HG02884 (cell line): ENCODE results near the gene GABPA.
"Not testable (repeated sequence)": the region's sequence is repeated elsewhere in the genome, so short reads cannot be mapped to it uniquely, and the experiment has no call there.

Experiments
- ATAC-seq: cut with Tn5 transposase; IDR thresholded peaks from one replicate; pipeline ENCODE4 v1.9.1; 2021; ENCODE audit warnings: mild to moderate bottlenecking, moderate library complexity; ENCODE audit not compliant: unreplicated experiment

GABPA gene

DNA sequence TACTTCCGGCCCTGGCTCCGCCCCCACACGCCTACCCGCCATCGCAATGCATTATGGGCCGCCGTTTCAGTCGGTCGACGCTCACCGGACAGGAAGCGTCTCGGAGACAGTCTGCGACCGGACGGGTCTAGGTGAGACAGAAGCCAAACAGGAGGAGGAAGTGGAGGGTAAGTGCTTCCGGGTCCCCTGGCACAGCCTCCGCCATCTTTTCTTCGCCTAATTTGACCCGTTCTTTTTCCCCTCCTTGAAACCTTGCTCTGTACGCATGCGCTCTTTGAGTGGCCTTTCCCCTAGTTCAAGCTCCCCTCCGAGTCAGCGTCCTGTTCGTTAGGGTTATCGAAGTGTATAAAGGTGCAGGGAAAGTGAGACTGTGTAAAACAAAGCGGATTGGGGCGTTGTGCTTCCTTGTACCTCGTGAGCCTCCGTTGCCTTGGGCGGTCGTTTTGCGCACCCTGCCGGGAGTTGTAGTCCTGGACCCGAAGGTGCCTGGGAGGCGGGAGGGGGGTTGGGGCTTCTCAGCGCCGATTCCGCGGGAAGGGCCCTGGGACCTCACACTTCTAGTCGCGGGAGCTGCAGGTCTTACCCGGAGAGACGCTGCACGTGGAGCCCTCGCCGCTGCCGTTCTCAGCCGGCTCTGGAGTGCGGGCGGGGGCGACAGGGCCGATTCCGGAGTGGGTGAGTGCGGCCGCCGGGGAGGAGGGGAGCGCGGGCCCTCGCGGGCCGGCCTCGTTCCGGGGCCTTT lies at the start of gene GABPA, which contains the start of gene ATP5PF:
TSS of gene GABPA (plus strand) at position 69 of the 742 bp plus-strand sequence. CDS start 6,627 bp downstream, outside the sequence.
TSS of gene ATP5PF (minus strand) at position 1 of the 742 bp plus-strand sequence. CDS start 5,110 bp downstream, outside the sequence.
- ATAC-seq: peak; percentile 87

DNA sequence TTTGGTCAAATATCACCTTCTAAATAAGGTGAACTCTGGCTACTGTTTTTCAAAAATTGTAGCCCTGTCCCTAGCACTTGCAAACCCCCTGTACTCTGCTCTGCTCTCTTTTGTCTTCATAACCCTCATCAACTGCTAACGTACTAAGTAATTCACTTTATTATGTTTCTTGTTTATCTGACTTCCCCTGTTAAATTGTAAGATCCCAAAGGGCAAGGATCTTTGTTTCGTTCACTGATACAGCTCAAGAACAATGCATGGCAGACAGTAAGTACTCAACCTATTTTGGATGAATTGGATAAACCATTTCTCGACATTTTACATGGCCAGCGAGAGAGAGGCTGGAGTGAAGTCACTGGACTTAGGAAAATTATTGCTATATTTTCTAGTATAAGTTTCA lies 47.0 kb upstream of the GABPA start:
- no peak for ATAC-seq

DNA sequence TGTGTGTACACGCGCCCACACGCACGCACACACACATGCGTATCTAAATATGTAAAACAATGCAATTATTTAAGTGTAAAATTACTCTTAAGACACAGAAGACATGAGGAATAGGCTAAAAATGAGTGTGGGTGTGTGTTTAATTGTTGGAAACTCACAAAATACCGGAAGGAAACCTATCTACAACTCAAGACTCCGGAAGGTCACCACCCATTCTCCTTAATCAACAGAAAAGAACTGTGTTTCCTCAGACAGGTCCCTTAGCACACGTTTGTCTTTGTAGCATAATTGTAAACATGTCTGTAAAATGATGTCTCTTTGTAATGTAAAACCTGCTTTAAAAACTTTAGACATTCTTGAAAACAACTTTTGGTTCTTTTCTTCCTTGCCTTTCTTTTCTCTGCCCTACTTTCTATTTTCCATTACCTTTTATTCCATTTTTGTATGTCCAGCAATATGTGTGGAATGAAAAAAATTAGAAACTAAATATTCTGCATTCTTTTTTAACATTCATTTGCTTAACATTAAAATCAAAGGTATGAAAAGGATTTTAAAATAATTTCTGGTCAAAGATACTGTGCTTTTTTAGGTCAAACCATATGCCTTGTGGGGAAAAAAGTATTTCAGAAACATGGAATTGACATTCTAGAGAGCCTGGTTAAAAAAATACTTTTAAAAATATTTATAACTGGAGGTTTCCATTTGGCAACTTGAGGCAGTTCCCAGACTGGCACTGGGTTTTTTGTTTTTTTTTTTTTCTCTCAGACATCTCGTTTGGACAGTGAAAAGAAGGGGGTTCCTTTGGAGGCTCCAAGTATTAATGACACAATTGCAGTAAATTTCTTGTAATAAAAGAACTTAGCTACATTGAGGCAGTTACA lies 46.3 kb upstream of the GABPA start:
- ATAC-seq: no peak

DNA sequence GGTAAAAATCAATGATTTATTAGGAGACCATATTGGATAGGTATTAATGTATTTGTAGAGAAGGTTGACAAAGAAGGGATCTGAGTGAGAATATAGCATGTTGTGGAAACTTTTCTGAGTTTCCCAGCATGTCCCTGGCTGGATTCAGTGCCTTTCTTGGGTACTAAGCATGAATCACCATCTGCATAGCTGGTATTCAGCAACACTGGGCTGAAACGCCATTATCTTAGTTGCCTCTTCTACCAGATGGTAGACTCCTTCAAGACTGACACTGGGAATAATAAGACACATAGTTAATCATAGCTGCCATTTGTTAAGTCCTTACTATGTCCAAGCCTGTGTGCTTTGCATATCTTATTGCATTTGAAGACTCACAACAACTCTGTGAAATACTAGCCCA lies 45.5 kb upstream of the GABPA start:
- ATAC-seq: no peak

DNA sequence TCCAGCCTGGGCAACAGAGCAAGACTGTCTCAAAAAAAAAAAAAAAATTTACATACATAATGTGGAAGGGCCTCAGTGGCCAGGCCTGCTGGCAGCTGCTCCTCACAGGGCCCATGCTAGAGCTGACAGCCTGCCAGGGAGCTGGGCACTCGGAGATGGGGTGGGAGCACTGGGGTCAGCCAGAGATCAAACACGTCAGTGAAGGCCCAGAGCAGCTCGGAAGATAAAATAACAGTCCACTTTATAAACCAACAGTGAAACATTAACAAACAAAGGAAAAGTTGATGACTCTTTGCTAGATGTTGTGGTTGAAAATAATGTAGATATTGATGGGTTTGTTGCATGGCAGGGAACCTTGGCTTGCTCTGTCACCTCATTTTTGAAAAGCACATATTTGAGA lies 42.8 kb upstream of the GABPA start:
- no peak for ATAC-seq

DNA sequence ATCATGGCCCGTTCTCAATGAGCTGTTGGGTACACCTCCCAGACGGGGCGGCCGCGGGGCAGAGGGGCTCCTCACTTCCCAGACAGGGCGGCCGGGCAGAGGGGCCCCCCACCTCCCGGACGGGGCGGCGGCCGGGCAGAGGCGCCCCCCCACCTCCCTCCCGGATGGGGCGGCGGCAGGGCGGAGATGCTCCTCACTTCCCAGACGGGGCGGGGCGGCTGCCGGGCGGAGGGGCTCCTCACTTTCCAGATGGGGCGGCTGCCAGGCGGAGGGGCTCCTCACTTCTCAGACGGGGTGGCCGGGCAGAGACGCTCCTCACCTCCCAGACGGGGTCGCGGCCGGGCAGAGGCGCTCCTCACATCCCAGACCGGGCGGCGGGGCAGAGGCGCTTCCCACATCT lies 39.3 kb upstream of the GABPA start:
- not testable (repeated sequence) for ATAC-seq

DNA sequence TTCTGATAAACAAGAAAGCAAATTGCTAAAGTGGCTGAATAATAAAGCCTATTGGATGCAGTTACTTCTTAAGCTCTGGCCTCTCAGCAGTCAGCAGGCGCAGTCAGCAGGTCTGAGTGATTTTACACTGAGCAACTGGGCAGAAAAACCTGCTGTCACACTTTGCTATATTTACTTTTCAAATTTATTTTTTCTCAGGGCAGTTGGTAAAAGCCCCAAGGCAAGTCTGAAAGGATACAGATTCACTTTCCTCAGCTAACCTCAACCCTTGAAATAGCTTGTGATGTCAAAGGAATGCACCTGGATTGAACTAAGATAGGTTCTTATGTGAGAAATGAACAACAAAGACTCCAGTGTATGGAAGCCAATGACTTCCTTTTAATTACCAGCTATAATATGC lies 34.0 kb upstream of the GABPA start:
- ATAC-seq: no peak

DNA sequence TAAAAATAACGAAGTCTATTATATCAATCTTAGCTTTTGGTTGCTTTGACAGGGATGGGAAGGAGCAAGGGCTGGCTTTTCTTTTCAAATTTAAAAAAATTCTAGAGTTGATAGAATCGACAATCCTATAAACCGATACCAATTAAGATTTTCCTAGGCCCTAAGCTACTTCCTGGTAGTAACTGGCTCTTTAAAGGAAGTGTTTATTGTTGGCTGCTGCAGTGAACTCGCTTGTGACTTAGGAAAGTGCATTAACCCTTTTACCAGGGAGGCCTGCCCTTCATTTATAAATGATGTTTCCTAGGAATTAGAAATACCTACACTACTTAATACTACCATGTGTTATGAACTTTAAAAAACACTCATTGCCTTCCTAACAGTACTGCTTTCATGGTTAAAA lies 33.2 kb upstream of the GABPA start:
- ATAC-seq: no peak

DNA sequence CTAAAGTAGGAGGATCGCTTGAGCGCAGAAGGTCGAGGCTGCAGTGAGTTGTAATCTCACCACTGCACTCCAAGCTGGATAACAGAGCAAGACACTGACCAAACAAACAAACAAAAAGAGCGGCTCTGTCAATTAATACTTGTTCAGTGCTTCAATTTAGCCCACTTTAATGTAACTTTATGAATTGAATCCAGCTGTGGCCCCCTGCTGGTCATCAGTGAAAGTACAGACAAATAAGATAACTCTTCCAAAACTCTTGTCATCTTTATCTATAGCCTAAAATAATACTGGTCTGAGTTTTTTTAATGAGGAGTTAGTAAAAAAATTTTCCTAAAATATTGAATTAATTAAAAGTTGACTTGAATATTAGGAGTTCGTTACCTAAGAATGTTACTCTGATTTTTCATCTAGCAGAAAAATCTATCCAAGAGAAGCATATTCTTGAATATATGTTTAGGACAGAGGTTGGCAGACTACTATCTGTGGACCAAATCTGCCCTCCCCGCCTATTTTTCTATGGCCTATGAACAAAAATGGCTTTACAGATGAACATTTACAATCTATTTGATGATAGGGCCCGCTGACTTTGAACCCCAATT lies 26.2 kb upstream of the GABPA start:
- ATAC-seq: peak; percentile 52

DNA sequence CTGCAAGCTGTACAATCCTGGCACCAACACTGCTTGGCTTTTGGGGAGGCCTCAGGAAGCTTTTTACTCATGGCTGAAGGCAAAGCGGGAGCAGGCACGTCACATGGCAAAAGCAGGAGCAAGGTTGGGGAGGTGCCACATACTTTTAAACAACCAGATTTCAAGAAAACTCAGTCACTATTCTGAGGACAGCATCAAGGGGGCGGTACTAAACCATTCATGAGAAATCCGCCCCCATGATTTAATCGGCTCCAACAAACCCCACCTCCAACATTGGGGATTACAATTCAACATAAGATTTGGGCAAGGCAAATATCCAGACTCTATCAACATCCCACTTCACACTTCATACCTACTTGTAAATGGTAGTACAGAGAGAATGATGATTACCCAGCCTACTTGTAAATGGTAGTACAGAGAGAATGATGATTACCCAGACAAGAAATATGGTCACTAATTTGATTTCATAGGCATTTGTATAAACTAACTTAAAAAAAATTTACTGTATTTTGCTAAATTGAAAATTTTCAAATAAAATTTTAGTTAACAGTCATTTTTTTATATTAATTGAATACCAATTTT lies 25.0 kb upstream of the GABPA start:
- no peak for ATAC-seq

DNA sequence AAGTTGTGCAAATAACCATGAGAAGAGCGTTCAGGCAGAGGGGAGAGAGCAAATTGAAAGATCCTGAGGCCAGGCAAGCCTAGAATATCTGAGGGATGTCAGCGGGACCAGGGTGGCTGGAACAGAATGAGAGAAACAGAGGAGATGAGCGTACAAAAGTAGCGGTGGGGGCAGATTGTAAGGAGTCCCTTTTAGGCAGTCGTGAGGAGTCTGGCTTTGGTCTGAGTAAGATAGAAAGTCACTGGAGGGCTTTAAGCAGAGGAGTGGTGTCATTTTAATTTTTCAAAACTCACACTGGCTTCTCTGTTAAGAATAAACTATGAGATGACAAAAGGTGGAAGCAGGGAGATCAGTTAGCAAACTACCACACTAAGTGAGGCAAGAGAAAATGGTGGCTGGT lies 24.2 kb upstream of the GABPA start:
- ATAC-seq: no peak

DNA sequence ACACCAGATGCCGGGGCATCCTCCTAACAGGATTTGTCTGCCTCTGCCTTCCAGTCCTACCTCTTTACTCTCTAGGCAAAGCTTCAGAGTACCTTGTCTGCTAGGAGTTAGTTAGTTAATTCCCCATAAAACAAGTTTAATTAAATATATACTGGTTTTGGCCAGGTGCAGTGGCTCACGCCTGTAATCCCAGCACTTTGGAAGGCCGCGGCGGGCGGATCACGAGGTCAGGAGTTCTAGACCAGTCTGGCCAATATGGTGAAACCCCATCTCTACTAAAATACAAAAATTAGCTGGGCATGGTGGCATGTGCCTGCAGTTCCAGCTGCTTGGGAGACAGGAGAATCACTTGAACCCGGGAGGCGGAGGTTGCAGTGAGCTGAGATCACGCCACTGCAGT lies 20.7 kb upstream of the GABPA start:
- ATAC-seq: not testable (repeated sequence)

DNA sequence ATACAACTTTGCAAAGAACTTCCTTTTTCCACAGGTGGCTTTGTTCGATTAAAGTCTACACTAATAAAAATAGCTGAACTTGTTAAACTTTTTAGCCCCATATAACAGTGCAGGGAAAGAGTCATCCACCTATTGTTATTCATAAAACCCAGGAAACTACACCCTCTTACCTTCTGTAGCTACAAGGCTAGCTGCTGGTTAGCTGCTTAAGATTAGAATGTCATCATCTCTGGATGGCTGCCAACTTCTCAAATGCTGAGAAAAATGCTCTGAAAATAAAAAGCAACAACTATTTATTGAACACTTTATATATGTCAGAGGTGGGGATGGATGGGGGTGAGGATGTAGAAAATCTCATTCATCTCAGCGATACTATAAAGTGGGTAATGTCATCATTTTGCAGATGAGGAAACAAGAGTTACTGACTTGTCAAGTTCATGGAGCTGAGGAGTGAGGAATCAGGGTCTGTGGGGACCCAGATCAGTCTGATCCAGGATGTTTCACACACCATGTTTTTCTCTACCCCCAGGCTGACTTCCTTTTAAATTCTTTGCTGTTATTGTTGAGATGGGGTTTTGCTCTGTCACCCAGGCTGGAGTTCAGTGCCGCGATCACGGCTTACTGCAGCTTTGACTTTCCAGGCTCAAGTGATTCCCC lies 17.2 kb upstream of the GABPA start:
- no peak for ATAC-seq

DNA sequence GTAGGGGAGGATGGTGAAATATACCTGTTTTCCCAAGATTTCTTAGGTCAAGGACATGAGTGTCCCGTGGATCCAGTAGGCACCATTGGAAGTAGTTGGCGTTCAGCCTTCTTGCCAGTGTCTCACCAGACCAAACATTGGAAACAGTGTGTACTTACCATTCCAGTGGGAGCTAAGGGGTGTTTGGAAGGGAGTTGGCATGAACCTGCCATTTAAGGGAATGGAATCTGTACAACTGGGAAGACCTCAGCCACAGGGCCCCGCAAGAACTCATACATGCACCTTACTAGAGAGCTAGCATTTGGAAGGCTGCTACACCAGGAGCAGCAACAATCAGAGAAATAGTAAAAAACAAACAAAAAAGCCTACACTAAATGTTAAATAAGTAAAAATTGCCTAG lies 12.8 kb upstream of the GABPA start:
- ATAC-seq: no peak

DNA sequence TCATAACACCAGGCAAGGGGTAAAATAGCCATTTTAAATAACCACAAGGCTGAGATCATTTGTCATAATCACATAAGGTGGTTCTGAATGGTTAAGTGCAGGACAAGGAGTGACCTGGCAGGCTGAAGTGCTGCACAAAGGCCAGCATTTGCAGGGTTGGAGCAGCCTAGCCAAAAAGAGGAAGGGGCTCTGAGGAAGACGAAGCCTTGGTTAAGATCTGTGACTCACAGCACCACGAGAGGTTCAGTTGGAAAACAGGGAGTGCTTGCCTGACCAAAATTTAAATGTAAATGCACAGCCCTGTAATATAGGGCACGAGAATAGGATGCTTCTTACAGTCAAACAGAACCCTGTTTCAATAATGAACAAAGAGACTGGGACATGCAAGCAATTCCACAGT lies 12.1 kb upstream of the GABPA start:
- no peak for ATAC-seq

DNA sequence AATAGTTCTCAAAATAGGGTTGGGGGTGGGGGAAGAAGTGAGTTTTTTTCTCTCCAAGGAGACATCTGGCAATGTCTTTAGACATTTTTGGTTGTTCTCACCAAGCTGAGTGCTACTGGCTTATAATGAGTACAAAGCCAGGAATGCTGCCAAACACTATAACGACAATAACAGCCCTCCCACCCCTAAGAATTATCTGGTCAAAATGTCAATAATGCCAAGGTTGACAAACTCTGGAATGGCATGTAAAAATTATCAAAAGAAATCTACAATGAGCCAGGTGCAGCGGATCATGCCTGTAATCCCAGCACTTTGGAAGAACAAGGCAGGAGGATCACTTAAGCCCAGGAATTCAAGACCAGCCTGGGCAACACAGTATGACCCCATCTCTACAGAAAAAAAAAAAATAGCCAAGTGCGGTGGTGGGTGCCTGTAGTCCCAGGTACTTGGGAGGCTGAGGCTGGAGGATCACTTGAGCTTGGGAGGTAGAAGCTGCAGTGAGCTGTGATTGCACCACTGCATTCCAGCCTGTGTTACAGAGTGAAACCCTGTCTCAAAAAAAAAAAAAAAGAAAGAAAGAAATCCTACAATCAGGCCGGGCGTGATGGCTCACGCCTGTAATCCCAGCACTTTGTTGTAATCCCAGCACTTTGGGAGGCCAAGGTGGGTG lies 2.5 kb upstream of the GABPA start:
- ATAC-seq: no peak

DNA sequence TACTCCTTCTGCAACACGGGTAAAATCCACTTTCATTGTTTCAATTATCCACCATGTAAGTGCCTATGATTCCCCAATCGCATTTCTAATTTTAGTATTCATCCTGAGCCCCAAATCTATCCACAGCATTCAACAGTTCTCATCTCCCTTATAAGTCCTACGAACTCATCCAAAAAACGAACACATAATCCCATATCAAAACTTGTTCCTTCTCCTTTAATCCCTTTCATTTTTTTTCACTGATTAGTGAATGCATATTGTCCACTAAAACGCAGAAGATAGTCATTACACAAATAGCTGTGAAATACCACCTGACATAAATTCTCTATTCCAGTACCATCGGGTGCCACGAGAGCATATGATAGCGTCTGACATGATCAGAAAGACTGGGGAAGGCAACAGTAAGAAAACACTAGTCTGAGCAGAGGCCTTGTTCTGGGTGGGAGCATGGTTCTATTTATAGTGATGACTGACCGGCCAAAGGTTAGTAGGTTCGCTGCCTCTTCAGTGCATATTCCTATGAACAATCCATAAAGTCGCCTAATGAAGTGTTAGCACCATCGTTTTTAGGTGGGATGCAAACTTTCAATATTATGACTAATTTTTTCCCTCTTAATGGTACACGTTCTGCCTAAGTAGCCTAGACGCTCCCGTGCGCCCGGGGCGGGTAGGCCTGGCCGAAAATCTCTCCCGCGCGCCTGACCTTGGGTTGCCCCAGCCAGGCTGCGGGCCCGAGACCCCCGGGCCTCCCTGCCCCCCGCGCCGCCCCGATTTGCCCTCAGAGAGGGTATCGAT lies 716 bp upstream of the GABPA start:
- ATAC-seq: no peak

DNA sequence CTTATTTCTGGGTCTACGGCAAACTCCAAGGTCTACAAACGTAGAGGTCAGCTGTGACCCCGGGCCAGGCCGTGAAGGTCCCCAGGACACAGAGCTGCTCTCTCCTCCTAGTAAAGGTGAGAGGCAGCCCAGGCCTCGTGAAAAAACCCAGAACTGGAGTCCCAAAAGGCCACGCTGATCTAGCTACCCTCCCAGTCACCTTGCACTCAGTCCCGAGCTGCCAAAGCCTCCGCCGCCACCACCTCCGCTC lies 193 bp upstream of the GABPA start:
- ATAC-seq: no peak

DNA sequence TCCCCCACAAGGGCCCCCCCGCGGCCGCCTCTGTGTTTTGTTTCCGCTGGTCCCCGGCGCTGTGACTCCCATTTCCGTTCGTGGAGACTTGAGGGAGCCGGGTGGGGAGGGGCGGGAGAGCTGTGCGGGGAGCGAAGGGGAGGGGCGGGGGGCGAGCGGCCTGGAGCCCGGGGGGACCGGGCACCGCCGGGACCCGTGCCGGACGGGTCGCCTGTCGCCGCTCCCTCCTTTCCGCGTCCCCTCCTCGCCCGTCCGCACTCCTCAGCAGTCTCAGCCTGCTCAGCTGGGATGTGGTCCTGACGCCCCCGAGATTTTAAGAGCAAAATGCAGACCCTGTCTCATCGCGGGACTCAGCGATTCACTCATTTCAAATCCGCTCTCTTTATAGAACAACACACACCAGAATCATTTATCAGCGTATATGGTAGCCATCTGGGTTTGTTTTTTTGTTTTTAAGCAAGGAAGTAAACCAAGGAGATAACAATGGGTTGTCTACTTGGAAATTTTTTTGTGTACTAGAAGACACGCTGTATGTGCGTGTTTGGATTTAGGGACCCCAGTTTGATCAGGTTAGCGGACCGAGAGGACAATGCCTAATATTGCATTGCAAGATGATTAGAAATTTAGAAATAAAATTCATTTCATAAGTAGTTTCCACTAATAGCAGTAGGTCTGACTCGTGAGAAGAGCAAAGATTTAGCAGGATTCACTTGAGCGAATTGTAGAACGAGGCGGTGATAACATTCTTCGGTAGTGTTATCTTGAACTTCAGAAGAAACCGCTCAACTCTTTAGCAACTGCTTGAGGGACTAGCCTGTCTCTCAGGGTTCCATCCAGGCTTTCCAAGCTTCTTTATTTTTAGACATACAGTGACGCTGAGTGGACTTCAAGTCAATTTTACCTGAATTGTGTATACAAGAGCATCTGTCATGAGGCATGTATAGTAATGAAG lies 1.1 kb downstream of the GABPA start:
- ATAC-seq: peak; percentile 6
